ENCODE data around the gene NOS1. TPM values are rescaled to one million over a fixed set of nuclear protein-coding genes. Genes with fewer than 3 reads are reported as not detected.

NOS1 gene
- total and polyA plus RNA-seq, 2 of the 8 experiments (the other 6 are each of a cell fraction or from before 2014, with no cell fraction given), result 1.5 to 2.0 TPM

DNA sequence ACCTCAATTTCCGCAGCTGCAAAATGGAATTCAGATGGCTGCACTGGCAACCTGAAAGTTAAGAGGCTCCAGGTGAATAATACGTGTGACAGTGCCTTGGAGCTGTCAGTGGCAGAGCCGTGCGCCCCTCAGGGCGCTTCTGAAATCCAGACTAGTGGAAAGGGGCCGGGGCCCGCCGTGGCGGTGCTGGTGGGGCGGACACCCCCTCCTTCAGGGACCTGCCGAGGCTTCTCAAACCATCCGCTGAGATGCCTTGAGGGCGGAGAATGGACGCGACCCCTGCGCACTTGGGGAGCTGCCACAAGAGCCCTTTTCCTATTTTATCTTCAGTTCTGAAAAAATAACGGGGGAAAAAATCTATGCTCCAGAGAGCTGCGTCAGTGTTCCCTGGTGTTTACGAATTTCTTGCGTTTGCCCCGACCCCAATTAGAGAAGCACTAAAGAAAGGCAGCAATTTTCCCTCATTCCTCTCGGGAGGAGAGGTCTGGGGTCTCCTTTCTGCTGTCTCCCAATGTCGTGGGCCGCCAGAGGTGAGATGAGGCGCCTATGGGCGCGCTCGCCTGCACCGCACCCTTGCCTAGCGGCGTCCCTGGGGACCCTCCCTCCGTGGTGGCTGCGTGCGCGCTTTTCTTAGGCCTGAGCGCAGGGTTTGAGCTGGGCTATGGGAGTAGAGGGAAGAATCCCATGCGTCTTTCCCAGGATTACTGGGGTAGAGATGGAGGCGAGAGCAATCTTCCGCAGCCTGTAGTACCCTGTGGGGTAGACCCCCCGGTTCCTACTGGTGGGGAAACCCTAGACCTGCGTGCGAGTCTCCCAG is 2.2 kb downstream of the NOS1 start:
- peak; percentile 55 for TF ChIP-seq EZH2 (IDR thresholded peaks at IDR 0.05; ENCODE audit: low read depth, low read length, severe bottlenecking)
- no peak for TF ChIP-seq ASH2L (IDR thresholded peaks at IDR 0.05; ENCODE audit: low read length)
- TF ChIP-seq FOSL1 (IDR thresholded peaks at IDR 0.05; ENCODE audit: insufficient read depth, low read depth, low read length), result no peak
- TF ChIP-seq RNF2 (IDR thresholded peaks at IDR 0.05; ENCODE audit: borderline replicate concordance, low read depth, low read length, missing control alignments, poor library complexity, severe bottlenecking), result peak; percentile 53
- TF ChIP-seq SUZ12 (IDR thresholded peaks at IDR 0.05; ENCODE audit: low read length), result peak; percentile 32
- Histone ChIP-seq H3K4me2 (ENCODE audit: insufficient read depth in 1 of 2, low read depth in 2 of 2, low read length in 2 of 2) (peak overlapping the region; percentile 64 to 87), H3K14ac (ENCODE audit: insufficient read length) (no peak overlapping the region), H3K18ac (ENCODE audit: extremely low read depth, low read length) (no peak overlapping the region), H3K9ac (replicated peaks in 1 of 4; ENCODE audit: extremely low read depth in 1 of 4, low read depth in 3 of 4, low read length in 3 of 4) (no peak overlapping the region), H2BK120ac (replicated peaks; ENCODE audit: low read depth, low read length) (no peak overlapping the region), H3K36me3 (ENCODE audit: control insufficient read depth in 2 of 4, insufficient read depth in 4 of 4, low read length in 3 of 4) (no peaks in the 10 kb centered on the region), H3K79me1 (ENCODE audit: low read depth, low read length) (no peaks in the 10 kb centered on the region), H3K4ac (replicated peaks; ENCODE audit: insufficient read length, low read depth, low read length) (no peak overlapping the region), H2BK12ac (ENCODE audit: low read depth, low read length) (no peak overlapping the region), H3K4me3 (ENCODE audit: extremely low read depth in 1 of 4, insufficient read depth in 2 of 4, low read depth in 3 of 4, low read length in 4 of 4) (peak overlapping the region; percentile 8 to 53 (median 22); a peak in 6 of 8 replicates), H3K4me1 (replicated peaks in 1 of 4; ENCODE audit: control insufficient read depth in 3 of 4, insufficient read depth in 4 of 4, low read length in 3 of 4) (peaks cover 0 to 3% (median 2%) of the 10 kb centered on the region in 4 experiments; a peak in 3 of 7 replicates), H3K23ac (ENCODE audit: insufficient read length) (no peak overlapping the region), H4K20me1 (replicated peaks in 1 of 2; ENCODE audit: control insufficient read depth in 1 of 2, insufficient read depth in 2 of 2, low read length in 2 of 2) (peaks cover 2 to 3% of the 10 kb centered on the region in 2 experiments), H3K79me2 (ENCODE audit: control insufficient read depth in 1 of 2, insufficient read depth in 2 of 2, low read length in 2 of 2) (no peaks in the 10 kb centered on the region), H2BK20ac (ENCODE audit: low read length) (no peak overlapping the region), H2BK15ac (ENCODE audit: low read length) (no peak overlapping the region), H2BK5ac (ENCODE audit: low read depth, low read length) (no peak overlapping the region), H2AFZ (ENCODE audit: low read length) (no peak overlapping the region), H3K23me2 (ENCODE audit: low read depth, low read length) (peaks cover 12% of the 10 kb centered on the region), H3K27ac (ENCODE audit: low read depth, low read length) (no peak overlapping the region), H3K56ac (replicated peaks; ENCODE audit: insufficient read length, low read depth, low read length) (no peak overlapping the region), H3K27me3 (replicated peaks in 1 of 4; ENCODE audit: control insufficient read depth in 3 of 4, extremely low read depth in 1 of 4, insufficient read depth in 3 of 4, low read length in 3 of 4) (peaks cover 27 to 67% (median 58%) of the 10 kb centered on the region in 4 experiments), H4K5ac (ENCODE audit: insufficient read length, low read depth, low read length) (no peak overlapping the region), H3K9me3 (ENCODE audit: insufficient read depth in 2 of 2, low read depth in 1 of 2, low read length in 1 of 2) (no peaks in the 10 kb centered on the region), H4K8ac (ENCODE audit: extremely low read depth, insufficient read depth, low read length) (no peak overlapping the region), H2AK5ac (ENCODE audit: low read depth, low read length) (no peak overlapping the region), H4K91ac (replicated peaks; ENCODE audit: insufficient read length, low read length) (no peak overlapping the region)
- FAIRE-seq, result no peak
- ChIA-PET CTCF (ENCODE audit: partially characterized antibody) (interaction anchor here (0.8 to 1.9 kb wide), 12 partner anchors 8 to 486 kb away, joined by 3 to 7 read pairs (median 4); no protein-coding TSS in a partner anchor), POLR2A (ENCODE audit: partially characterized antibody) (interaction anchor here (1.1 to 1.2 kb wide), 2 partner anchors 23 to 146 kb away, joined by 3 to 4 read pairs; no protein-coding TSS in a partner anchor)
- no peak for DNase-seq (ENCODE audit: low read depth in 1 of 2, low spot score in 2 of 2)
- 32% methylated on average over 42 of the region's 42 CpGs; no CpG with 5 or more reads in 1 of the 2 experiments for WGBS, 2 experiments (ENCODE audit: extremely low coverage in 1 of 2, insufficient coverage in 1 of 2, insufficient read length in 1 of 2, insufficient replicate concordance in 2 of 2, low coverage in 1 of 2, low lambda C conversion rate in 2 of 2, missing lambda C conversion rate in 1 of 2)

Measured in H1 (cell line).